IPS-NIHi11 (cell line): ENCODE results near the gene PLPPR1.
A peak's percentile ranks its signal among the peaks of the same experiment; 100 is the strongest.

Experiments
- DNase-seq: peaks from one replicate; pipeline ENCODE4 v3.0.0; 2012; ENCODE audit warnings: mixed read lengths, low spot score

The PLPPR1 gene

GRCh38 chr9:101047848-101048397, 19.4 kb downstream of the PLPPR1 start:
- DNase-seq: no peak

GRCh38 chr9:101050650-101051049, 22.1 kb downstream of the PLPPR1 start:
- no peak for DNase-seq

- peak; percentile 19 for DNase-seq
Observed at GRCh38 chr9:101054657-101055056, 26.1 kb downstream of the PLPPR1 start.

- no peak for DNase-seq
Observed at GRCh38 chr9:101055516-101055915, 27.0 kb downstream of the PLPPR1 start.

- no peak for DNase-seq
Observed at GRCh38 chr9:101062686-101063085, 34.2 kb downstream of the PLPPR1 start.

GRCh38 chr9:101063192-101063591, 34.7 kb downstream of the PLPPR1 start:
- DNase-seq: no peak

GRCh38 chr9:101064206-101064605, 35.7 kb downstream of the PLPPR1 start:
- DNase-seq: no peak

- no peak for DNase-seq
Observed at GRCh38 chr9:101065930-101066329, 37.4 kb downstream of the PLPPR1 start.

- DNase-seq: no peak
Observed at GRCh38 chr9:101068696-101069095, 40.2 kb downstream of the PLPPR1 start.

GRCh38 chr9:101072259-101072658, 43.7 kb downstream of the PLPPR1 start:
- no peak for DNase-seq

GRCh38 chr9:101073122-101073521, 44.6 kb downstream of the PLPPR1 start:
- no peak for DNase-seq

- DNase-seq: no peak
Observed at GRCh38 chr9:101081641-101082040, 53.1 kb downstream of the PLPPR1 start.

GRCh38 chr9:101083448-101084202, 55.1 kb downstream of the PLPPR1 start:
- no peak for DNase-seq

GRCh38 chr9:101087426-101087825, 58.9 kb downstream of the PLPPR1 start:
- DNase-seq: no peak

GRCh38 chr9:101092922-101093321, 64.4 kb downstream of the PLPPR1 start:
- DNase-seq: no peak

- no peak for DNase-seq
Observed at GRCh38 chr9:101093620-101094019, 65.1 kb downstream of the PLPPR1 start.

- DNase-seq: no peak
Observed at GRCh38 chr9:101094686-101095085, 66.2 kb downstream of the PLPPR1 start.

GRCh38 chr9:101097210-101097609, 68.7 kb downstream of the PLPPR1 start:
- DNase-seq: no peak

GRCh38 chr9:101098392-101098791, 69.9 kb downstream of the PLPPR1 start:
- DNase-seq: peak; percentile 35

GRCh38 chr9:101114317-101114716, 85.8 kb downstream of the PLPPR1 start:
- no peak for DNase-seq

- DNase-seq: no peak
Observed at GRCh38 chr9:101115102-101115501, 86.6 kb downstream of the PLPPR1 start.

- no peak for DNase-seq
Observed at GRCh38 chr9:101117161-101117560, 88.6 kb downstream of the PLPPR1 start.

GRCh38 chr9:101119206-101119819, 90.8 kb downstream of the PLPPR1 start:
- peak; percentile 66 for DNase-seq
